A673 (cell line): ENCODE data around the gene FAM20A. TPM values are rescaled to one million over a fixed set of nuclear protein-coding genes. Genes with fewer than 3 reads are reported as not detected.

Experiments
- BruUV-seq: library from RNA; stranded (reverse); fragments of 400-500 nt; replicated peaks from 2 replicates; lab custom pipeline; 2021; lab: Mats Ljungman, UMichigan
- CTCF ChIA-PET: fragments of 300-600 bp; sonication (Branson Sonifier 250); formaldehyde crosslinking; loops from one replicate; lab custom pipeline; 2022; ENCODE audit warnings: antibody characterized with exemption; lab: Charles Lee
- POLR2A ChIA-PET: fragments of 300-600 bp; sonication (Branson Sonifier 250); formaldehyde crosslinking; loops from one replicate; lab custom pipeline; 2022; ENCODE audit warnings: antibody characterized with exemption; ENCODE audit not compliant: low non-redundant PET; lab: Charles Lee
- DNase-seq: peaks from one replicate; pipeline ENCODE4 v3.0.0-alpha.2; 2015; ENCODE audit warnings: low spot score
- H3K27ac ChIP-seq: fragments of 200-600 bp; sonication (generic); 2 replicates; pipeline ENCODE4 v1.5.1; 2016; ENCODE audit warnings: mixed run types, low read depth, mild to moderate bottlenecking, mixed read lengths, antibody characterized with exemption, low read length; ENCODE audit not compliant: poor library complexity, severe bottlenecking
- H3K27me3 ChIP-seq: fragments of 200-600 bp; sonication (generic); replicated peaks from 2 replicates; pipeline ENCODE4 v1.6.1; 2017; ENCODE audit warnings: mixed run types, low read depth, mild to moderate bottlenecking, mixed read lengths, antibody characterized with exemption, low read length; ENCODE audit not compliant: insufficient read depth, poor library complexity
- H3K36me3 ChIP-seq: fragments of 200-600 bp; sonication (generic); 2 replicates; pipeline ENCODE4 v1.6.1; 2016; ENCODE audit warnings: mixed run types, mild to moderate bottlenecking, mixed read lengths, antibody characterized with exemption, low read length; ENCODE audit not compliant: insufficient read depth, poor library complexity, severe bottlenecking
- H3K4me1 ChIP-seq: fragments of 200-600 bp; sonication (generic); 2 replicates; pipeline ENCODE4 v1.6.1; 2017; ENCODE audit warnings: mixed run types, mild to moderate bottlenecking, mixed read lengths, antibody characterized with exemption, low read length; ENCODE audit not compliant: insufficient read depth, poor library complexity, severe bottlenecking
- H3K4me3 ChIP-seq: fragments of 200-600 bp; sonication (generic); 2 replicates; pipeline ENCODE4 v1.5.1; 2016; ENCODE audit warnings: low read depth, mixed run types, mild to moderate bottlenecking, mixed read lengths, low read length; ENCODE audit not compliant: poor library complexity, severe bottlenecking
- H3K9me3 ChIP-seq: fragments of 200-600 bp; sonication (generic); 2 replicates; pipeline ENCODE4 v1.6.1; 2016; ENCODE audit warnings: mixed run types, low read depth, mild to moderate bottlenecking, mixed read lengths, antibody characterized with exemption, low read length; ENCODE audit not compliant: poor library complexity, severe bottlenecking
- EZH2 ChIP-seq: fragments of 200-600 bp; sonication (generic); IDR thresholded peaks from 2 replicates; pipeline ENCODE4 v1.6.1; 2017; ENCODE audit warnings: borderline replicate concordance, low read depth, mild to moderate bottlenecking, mixed read lengths, antibody characterized with exemption, low read length; ENCODE audit not compliant: poor library complexity, severe bottlenecking
- intact Hi-C: fragments of 100-400 bp; cut with micrococcal nuclease; formaldehyde crosslinking; loops from one replicate; pipeline ENCODE4 v1.10.0; 2022; ENCODE audit not compliant: unreplicated experiment
- total RNA-seq: library from RNA; stranded (reverse); gene quantifications from 2 replicates; pipeline ENCODE4 v1.2.3, GENCODE V29; 2021
- TF ChIP-seq, protein P1 (sequence below): fragments of 300-800, 200-600 bp; sonication (generic); conservative IDR thresholded peaks from 2 replicates; pipeline ENCODE4 v1.5.1; 2017; ENCODE audit warnings: low read depth, mild to moderate bottlenecking, antibody characterized with exemption, low read length, moderate library complexity, mixed read lengths

FAM20A gene
- total RNA-seq, 1 experiment from 2014 or later: not detected

DNA sequence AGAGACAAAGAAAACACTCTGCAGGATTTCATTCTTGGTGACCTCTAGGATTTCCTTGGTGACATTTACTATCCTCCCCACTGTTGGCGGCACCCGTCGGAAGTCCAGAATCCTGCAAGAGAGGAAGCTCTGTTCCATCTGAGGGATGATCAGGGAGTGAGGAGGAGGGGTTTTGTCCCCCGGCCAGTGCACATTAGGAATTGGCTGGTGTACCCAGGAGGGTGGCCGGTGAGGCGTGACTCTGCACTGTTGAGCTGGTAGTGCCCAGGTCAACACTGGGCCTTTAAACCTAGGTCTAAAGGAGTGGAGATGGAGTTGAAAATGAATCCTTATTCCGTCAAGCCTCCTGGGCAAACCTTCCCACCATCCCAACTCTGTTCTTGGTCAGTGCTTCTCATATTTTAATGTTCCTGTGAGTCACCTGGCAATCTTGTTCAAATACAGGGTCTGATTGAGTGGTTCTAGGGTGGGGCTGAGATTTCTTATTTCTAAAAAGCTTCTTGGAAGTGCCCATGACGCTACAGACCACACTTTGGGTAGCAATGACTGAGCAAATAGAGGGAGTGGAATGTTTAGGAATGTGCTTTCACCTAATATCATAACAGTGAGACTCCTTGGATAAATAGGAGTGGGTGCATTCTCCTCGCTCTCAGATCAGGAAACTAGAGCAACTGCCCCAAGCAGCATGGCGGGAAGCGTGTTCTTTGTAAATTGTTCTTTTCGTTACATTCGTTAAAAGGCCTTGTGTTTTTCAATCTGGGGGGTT, 58.3 kb downstream of the FAM20A start:
- ChIA-PET POLR2A (no interaction called here), CTCF (no interaction called here)
- no TSS peak for BruUV-seq
- Histone ChIP-seq H3K9me3 (no peaks in the 10 kb centered on the region), H3K36me3 (no peaks in the 10 kb centered on the region), H3K27ac (no peak overlapping the region), H3K4me3 (no peak overlapping the region), H3K27me3 (no peaks in the 10 kb centered on the region), H3K4me1 (no peaks in the 10 kb centered on the region)
- no peak for DNase-seq
- no peak for TF ChIP-seq EZH2
- TF ChIP-seq, protein P1, sequence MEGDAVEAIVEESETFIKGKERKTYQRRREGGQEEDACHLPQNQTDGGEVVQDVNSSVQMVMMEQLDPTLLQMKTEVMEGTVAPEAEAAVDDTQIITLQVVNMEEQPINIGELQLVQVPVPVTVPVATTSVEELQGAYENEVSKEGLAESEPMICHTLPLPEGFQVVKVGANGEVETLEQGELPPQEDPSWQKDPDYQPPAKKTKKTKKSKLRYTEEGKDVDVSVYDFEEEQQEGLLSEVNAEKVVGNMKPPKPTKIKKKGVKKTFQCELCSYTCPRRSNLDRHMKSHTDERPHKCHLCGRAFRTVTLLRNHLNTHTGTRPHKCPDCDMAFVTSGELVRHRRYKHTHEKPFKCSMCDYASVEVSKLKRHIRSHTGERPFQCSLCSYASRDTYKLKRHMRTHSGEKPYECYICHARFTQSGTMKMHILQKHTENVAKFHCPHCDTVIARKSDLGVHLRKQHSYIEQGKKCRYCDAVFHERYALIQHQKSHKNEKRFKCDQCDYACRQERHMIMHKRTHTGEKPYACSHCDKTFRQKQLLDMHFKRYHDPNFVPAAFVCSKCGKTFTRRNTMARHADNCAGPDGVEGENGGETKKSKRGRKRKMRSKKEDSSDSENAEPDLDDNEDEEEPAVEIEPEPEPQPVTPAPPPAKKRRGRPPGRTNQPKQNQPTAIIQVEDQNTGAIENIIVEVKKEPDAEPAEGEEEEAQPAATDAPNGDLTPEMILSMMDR: no peak
- intact Hi-C loops: no loop called here

DNA sequence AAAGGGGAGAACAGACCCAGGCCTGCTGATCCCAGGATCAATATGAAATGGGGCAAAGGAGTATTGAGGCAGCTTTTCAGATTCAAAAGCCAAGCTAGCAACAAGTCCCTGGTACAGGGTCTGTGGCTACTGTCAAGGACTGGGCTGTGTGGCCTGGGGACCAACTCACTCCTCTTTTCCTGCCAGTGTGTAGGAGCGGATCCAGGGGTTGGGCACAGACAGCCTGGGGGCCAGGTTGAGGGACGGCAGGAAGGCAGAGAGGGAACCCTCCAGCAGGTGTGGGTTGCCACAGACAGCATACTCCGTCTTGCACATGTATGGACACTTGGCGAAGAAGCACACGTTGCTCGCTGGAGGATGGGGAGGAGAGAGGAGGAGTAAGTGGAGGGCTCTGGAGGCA, 59.4 kb downstream of the FAM20A start:
- POLR2A ChIA-PET: no interaction called here
- Histone ChIP-seq H3K4me1 (no peaks in the 10 kb centered on the region), H3K4me3 (no peak overlapping the region), H3K27me3 (no peaks in the 10 kb centered on the region), H3K27ac (no peak overlapping the region), H3K9me3 (no peaks in the 10 kb centered on the region), H3K36me3 (no peaks in the 10 kb centered on the region)
- CTCF ChIA-PET: no interaction called here
- intact Hi-C loops: no loop called here
- no peak for TF ChIP-seq EZH2
- TF ChIP-seq, protein P1: no peak
- no peak for DNase-seq
- no TSS peak for BruUV-seq

DNA sequence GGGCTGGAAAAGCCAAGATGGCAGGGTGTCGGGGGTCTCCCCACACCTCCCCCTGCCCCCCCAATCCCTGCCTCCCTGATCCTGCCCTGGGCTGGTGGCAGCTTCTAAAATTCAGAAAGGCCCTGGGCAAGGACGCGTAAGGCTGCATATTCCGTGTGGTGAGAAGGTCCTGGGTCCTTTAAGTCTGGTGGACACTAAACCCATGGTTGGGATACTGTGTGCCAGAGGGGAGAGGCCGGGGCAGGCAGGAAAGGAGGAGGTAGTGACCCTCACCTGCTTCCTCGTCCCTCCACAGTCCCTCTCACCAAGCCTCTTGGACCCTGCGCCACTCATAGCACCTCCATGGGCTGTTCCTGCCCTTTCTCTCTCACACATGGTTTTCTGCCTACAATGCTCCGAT, 60.2 kb downstream of the FAM20A start:
- no peaks in the 10 kb centered on the region for H3K36me3 ChIP-seq

More for the DNA sequence above, 60.2 kb downstream of the FAM20A start:
- no peaks in the 10 kb centered on the region for H3K27me3 ChIP-seq
- intact Hi-C loops: no loop called here
- POLR2A ChIA-PET: no interaction called here
- BruUV-seq: no TSS peak
- CTCF ChIA-PET: no interaction called here
- no peak overlapping the region for H3K4me3 ChIP-seq
- no peaks in the 10 kb centered on the region for H3K9me3 ChIP-seq
- TF ChIP-seq, protein P1: no peak
- TF ChIP-seq EZH2: no peak
- no peak overlapping the region for H3K27ac ChIP-seq
- DNase-seq: no peak
- H3K4me1 ChIP-seq: no peaks in the 10 kb centered on the region
